Smooth muscle cell (in vitro differentiated cells): ENCODE data around the gene UBAP1L. TPM values are rescaled to one million over a fixed set of nuclear protein-coding genes. Genes with fewer than 3 reads are reported as not detected.

Experiments
- DNase-seq: peaks from one replicate; lab custom pipeline; 2025; ENCODE audit not compliant: unreplicated experiment; lab: John Stamatoyannopoulos, UW
- H2AFZ ChIP-seq: fragments of 200-600 bp; sonication (generic); 2 replicates; pipeline ENCODE4 v1.6.0; 2016; ENCODE audit warnings: antibody characterized with exemption, low read depth, mild to moderate bottlenecking
- H3F3A ChIP-seq: fragments of 200-600 bp; sonication (generic); 2 replicates; pipeline ENCODE4 v1.6.0; 2017; ENCODE audit warnings: antibody characterized with exemption, low read depth
- H3K27ac ChIP-seq: fragments of 200-600 bp; sonication (generic); 2 replicates; pipeline ENCODE4 v1.5.1; 2016; ENCODE audit warnings: low read depth, mild to moderate bottlenecking
- H3K27me3 ChIP-seq: fragments of 200-600 bp; sonication (generic); 2 replicates; pipeline ENCODE4 v1.6.1; 2016; ENCODE audit warnings: low read depth, mild to moderate bottlenecking
- H3K36me3 ChIP-seq: fragments of 200-600 bp; sonication (generic); 2 replicates; pipeline ENCODE4 v1.5.1; 2016; ENCODE audit warnings: low read depth
- H3K4me1 ChIP-seq: fragments of 200-600 bp; sonication (generic); 2 replicates; pipeline ENCODE4 v1.5.1; 2016; ENCODE audit warnings: low read depth
- H3K4me2 ChIP-seq: fragments of 200-600 bp; sonication (generic); 2 replicates; pipeline ENCODE4 v1.6.0; 2016; ENCODE audit warnings: mild to moderate bottlenecking
- H3K4me3 ChIP-seq: fragments of 200-600 bp; sonication (generic); 2 replicates; pipeline ENCODE4 v1.5.1; 2016; ENCODE audit warnings: mild to moderate bottlenecking
- H3K79me2 ChIP-seq: fragments of 200-600 bp; sonication (generic); 2 replicates; pipeline ENCODE4 v1.6.0; 2016; ENCODE audit warnings: low read depth, mild to moderate bottlenecking
- H3K9ac ChIP-seq: fragments of 200-600 bp; sonication (generic); 2 replicates; pipeline ENCODE4 v1.6.0; 2016; ENCODE audit warnings: low read depth
- H3K9me3 ChIP-seq: fragments of 200-600 bp; sonication (generic); replicated peaks from 2 replicates; pipeline ENCODE4 v1.5.1; 2016; ENCODE audit warnings: low read depth
- H4K20me1 ChIP-seq: fragments of 200-600 bp; sonication (generic); 2 replicates; pipeline ENCODE4 v1.6.0; 2016; ENCODE audit warnings: low read depth
- WGBS: methylation state at CpG from one replicate; pipeline ENCODE4 v1.1.7; 2016; ENCODE audit warnings: low lambda C conversion rate; 5-methylcytosine and 5-hydroxymethylcytosine counted together
- polyA plus RNA-seq: library from polyadenylated mRNA; unstranded; fragments of >200 nt; fragmentation: Nextera tagmentation; extraction: Ambion mirVana; gene quantifications from 2 replicates; pipeline ENCODE4 v1.2.1, GENCODE V29; 2016
- total RNA-seq: library from RNA; depleted of rRNA; stranded (reverse); fragments of >200 nt; gene quantifications from 2 replicates; pipeline ENCODE4 v1.2.3, GENCODE V29; 2014
- TF ChIP-seq, protein P1 (sequence below): fragments of 200-600 bp; sonication (generic); IDR thresholded peaks from 2 replicates; pipeline ENCODE4 v1.5.1; 2017; ENCODE audit warnings: borderline replicate concordance, mild to moderate bottlenecking, antibody characterized with exemption; ENCODE audit not compliant: insufficient read depth, poor library complexity, severe bottlenecking

UBAP1L gene
- total and polyA plus RNA-seq, 2 experiments from 2014 or later = 1.0 to 1.2 TPM

DNA sequence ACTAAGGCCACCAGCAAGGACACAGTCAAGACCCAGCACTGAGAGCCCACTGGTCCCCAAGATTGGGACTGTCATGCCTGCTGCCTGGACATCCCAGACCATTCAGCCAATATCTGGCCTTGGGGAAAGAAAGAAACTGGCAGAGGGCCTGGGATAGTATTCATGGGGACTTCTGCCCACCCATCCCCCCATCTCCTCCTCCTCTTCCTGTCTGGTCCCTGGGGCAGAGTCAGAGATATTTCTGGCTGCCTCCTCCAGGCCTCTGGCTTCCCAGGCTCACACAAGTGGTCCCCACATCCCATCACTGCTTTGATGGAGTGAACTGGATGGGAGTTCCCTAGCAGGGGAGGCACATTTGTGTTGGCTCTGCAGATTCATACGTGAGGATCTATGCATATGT lies 43.0 kb downstream of the UBAP1L start:
- Histone ChIP-seq H3K79me2 (no peaks in the 10 kb centered on the region), H3K9ac (no peak overlapping the region), H3K4me1 (peaks cover 8% of the 10 kb centered on the region), H3F3A (peaks cover 9% of the 10 kb centered on the region), H3K27ac (no peak overlapping the region), H3K4me2 (no peak overlapping the region), H3K36me3 (no peaks in the 10 kb centered on the region), H3K27me3 (no peaks in the 10 kb centered on the region), H3K4me3 (no peak overlapping the region), H4K20me1 (no peaks in the 10 kb centered on the region), H2AFZ (no peak overlapping the region), H3K9me3 (no peaks in the 10 kb centered on the region)
- 50% methylated on average over 1 of the region's 1 CpG for WGBS
- TF ChIP-seq, protein P1, sequence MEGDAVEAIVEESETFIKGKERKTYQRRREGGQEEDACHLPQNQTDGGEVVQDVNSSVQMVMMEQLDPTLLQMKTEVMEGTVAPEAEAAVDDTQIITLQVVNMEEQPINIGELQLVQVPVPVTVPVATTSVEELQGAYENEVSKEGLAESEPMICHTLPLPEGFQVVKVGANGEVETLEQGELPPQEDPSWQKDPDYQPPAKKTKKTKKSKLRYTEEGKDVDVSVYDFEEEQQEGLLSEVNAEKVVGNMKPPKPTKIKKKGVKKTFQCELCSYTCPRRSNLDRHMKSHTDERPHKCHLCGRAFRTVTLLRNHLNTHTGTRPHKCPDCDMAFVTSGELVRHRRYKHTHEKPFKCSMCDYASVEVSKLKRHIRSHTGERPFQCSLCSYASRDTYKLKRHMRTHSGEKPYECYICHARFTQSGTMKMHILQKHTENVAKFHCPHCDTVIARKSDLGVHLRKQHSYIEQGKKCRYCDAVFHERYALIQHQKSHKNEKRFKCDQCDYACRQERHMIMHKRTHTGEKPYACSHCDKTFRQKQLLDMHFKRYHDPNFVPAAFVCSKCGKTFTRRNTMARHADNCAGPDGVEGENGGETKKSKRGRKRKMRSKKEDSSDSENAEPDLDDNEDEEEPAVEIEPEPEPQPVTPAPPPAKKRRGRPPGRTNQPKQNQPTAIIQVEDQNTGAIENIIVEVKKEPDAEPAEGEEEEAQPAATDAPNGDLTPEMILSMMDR = no peak
- DNase-seq = no peak

- H3F3A ChIP-seq = peaks cover 9% of the 10 kb centered on the region
- no peaks in the 10 kb centered on the region for H3K79me2 ChIP-seq
- 62% methylated on average over 5 of the region's 5 CpGs for WGBS
- H3K9me3 ChIP-seq = no peaks in the 10 kb centered on the region
- H3K4me2 ChIP-seq = no peak overlapping the region
- H2AFZ ChIP-seq = no peak overlapping the region
- no peaks in the 10 kb centered on the region for H3K36me3 ChIP-seq
- no peaks in the 10 kb centered on the region for H3K27me3 ChIP-seq
- H3K27ac ChIP-seq = no peak overlapping the region
- DNase-seq = no peak
- H3K4me3 ChIP-seq = no peak overlapping the region
- no peak overlapping the region for H3K9ac ChIP-seq
- H4K20me1 ChIP-seq = no peaks in the 10 kb centered on the region
- TF ChIP-seq, protein P1 = no peak
- peaks cover 14% of the 10 kb centered on the region for H3K4me1 ChIP-seq
Observed at GRCh38 chr15:65071381-65071811, 43.6 kb downstream of the UBAP1L start.

DNA sequence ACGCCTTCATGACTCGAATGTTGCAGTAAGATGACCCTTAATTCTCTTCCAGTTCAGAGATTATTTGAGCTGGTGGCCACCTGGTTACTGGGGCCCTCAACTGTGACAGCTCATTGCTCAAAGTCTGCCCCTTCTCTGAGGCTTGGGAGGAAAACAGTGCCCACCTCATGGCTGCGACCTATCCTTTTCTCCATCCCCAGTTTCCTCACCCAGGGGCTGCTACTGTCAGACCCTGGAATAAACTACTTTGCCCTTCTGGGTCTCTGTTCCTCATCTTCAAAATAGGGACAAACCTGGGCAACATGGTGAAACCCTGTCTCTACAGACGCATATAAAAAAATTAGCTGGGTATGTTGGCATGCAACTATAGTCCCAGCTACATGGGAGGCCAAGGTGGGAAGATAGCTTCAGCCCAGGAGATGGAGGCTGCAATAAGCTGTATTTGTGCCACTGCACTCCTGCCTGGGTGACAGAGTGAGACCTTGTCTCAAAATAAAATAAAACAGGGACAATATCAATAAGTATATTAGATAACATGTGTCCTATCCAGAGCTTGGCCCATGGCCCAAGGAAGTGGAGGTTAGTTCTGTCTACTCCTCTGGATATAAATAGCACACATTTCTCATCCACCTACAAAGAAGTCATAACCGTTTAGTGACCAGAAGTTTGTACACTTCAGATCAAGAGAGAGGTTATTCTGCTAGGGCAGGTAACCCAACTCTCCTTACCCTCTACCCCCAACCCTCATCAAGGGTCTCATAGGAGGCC lies 45.0 kb downstream of the UBAP1L start:
- peaks cover 9% of the 10 kb centered on the region for H3F3A ChIP-seq
- peaks cover 4% of the 10 kb centered on the region for H4K20me1 ChIP-seq
- no peak overlapping the region for H3K4me3 ChIP-seq
- peaks cover 27% of the 10 kb centered on the region for H3K4me1 ChIP-seq
- H2AFZ ChIP-seq = no peak overlapping the region
- TF ChIP-seq, protein P1 = no peak
- H3K9me3 ChIP-seq = no peaks in the 10 kb centered on the region
- H3K27ac ChIP-seq = peak overlapping the region; percentile 54
- H3K4me2 ChIP-seq = peak overlapping the region; percentile 1
- DNase-seq = no peak
- H3K79me2 ChIP-seq = no peaks in the 10 kb centered on the region
- no peaks in the 10 kb centered on the region for H3K36me3 ChIP-seq
- H3K27me3 ChIP-seq = no peaks in the 10 kb centered on the region
- WGBS = 80% methylated on average over 5 of the region's 5 CpGs
- H3K9ac ChIP-seq = no peak overlapping the region

GRCh38 chr15:65069179-65069578 lies 45.8 kb downstream of the UBAP1L start:
- Histone ChIP-seq H3F3A (peaks cover 9% of the 10 kb centered on the region), H3K9me3 (no peaks in the 10 kb centered on the region), H3K27me3 (no peaks in the 10 kb centered on the region), H3K4me3 (no peak overlapping the region), H3K36me3 (no peaks in the 10 kb centered on the region), H4K20me1 (peaks cover 4% of the 10 kb centered on the region), H3K4me2 (peak overlapping the region; percentile 46), H3K4me1 (peaks cover 27% of the 10 kb centered on the region), H2AFZ (no peak overlapping the region), H3K9ac (no peak overlapping the region), H3K79me2 (no peaks in the 10 kb centered on the region), H3K27ac (peak overlapping the region; percentile 71)
- TF ChIP-seq, protein P1 = no peak
- WGBS = 9% methylated on average over 1 of the region's 1 CpG
- DNase-seq = no peak
